Measurements from ENCODE around the gene SMCO2. TPM values are rescaled to one million over a fixed set of nuclear protein-coding genes. Genes with fewer than 3 reads are reported as not detected.
A peak's percentile ranks its signal among the peaks of the same experiment; 100 is the strongest.

The SMCO2 gene
- total and polyA plus RNA-seq, 10 of the 15 experiments (the other 5 are each of a cell fraction or from before 2014, with no cell fraction given), result 0.11 to 2.3 (median 0.67) TPM

GRCh38 chr12:27434673-27435565 is 11.6 kb upstream of the SMCO2 start:
- SMC1A ChIA-PET (ENCODE audit: uncharacterized antibody, unreplicated experiment), result interaction anchor here (0.8 to 3.6 kb wide), 12 partner anchors 9 to 240 kb away, joined by 3 to 16 read pairs (median 4); partner anchors contain the start of gene PPFIBP1
- Histone ChIP-seq H3K9me3 (replicated peaks; ENCODE audit: control insufficient read depth, insufficient read depth, low read length) (no peaks in the 10 kb centered on the region), H3K4me2 (ENCODE audit: control insufficient read depth, insufficient read depth) (no peak overlapping the region), H3K79me2 (ENCODE audit: control insufficient read depth, insufficient read depth, low read length) (no peaks in the 10 kb centered on the region), H3K4me1 (ENCODE audit: control insufficient read depth, insufficient read depth, low read length) (peaks cover 16% of the 10 kb centered on the region), H3K27ac (ENCODE audit: control insufficient read depth, insufficient read depth) (no peak overlapping the region), H3K36me3 (ENCODE audit: control insufficient read depth in 2 of 2, insufficient read depth in 2 of 2, low read length in 1 of 2) (no peaks in the 10 kb centered on the region), H2AFZ (ENCODE audit: control insufficient read depth, low read depth, low read length) (peak overlapping the region; percentile 44), H3K4me3 (no peak overlapping the region), H3K9ac (ENCODE audit: control insufficient read depth, insufficient read depth, low read length) (no peak overlapping the region), H4K20me1 (ENCODE audit: control insufficient read depth, insufficient read depth) (no peaks in the 10 kb centered on the region), H3K27me3 (replicated peaks in 1 of 2; ENCODE audit: control insufficient read depth in 2 of 2, insufficient read depth in 2 of 2, low read length in 1 of 2) (no peaks in the 10 kb centered on the region)
- RAD21 ChIA-PET (ENCODE audit: unreplicated experiment), result interaction anchor here (0.9 to 2.2 kb wide), 5 partner anchors 89 to 272 kb away, joined by 3 to 10 read pairs (median 3); partner anchors contain the start of gene PPFIBP1
- no TSS peak for BruUV-seq (replicated peaks)
- ATAC-seq (peak; percentile 74), DNase-seq (ENCODE audit: low read depth, low spot score) (no peak), FAIRE-seq (no peak)
- WGBS (ENCODE audit: insufficient coverage, insufficient replicate concordance, low lambda C conversion rate, missing lambda C conversion rate), result 72% methylated on average over 5 of the region's 6 CpGs
- intact Hi-C loops (cut with micrococcal nuclease; ENCODE audit: unreplicated experiment) (loop anchor here (1.0 to 2.0 kb wide), 3 partner anchors 90 to 268 kb away; partner anchors contain the start of gene PPFIBP1), in situ Hi-C loops (cut with MboI) (loop anchor here (25.0 kb wide), 1 partner anchor 227 kb away; no protein-coding TSS in a partner anchor)
- POLR2A ChIA-PET, result no interaction called here
- TF ChIP-seq JUNB (IDR thresholded peaks at IDR 0.05), result no peak
- TF ChIP-seq ATF3 (IDR thresholded peaks at IDR 0.05; ENCODE audit: borderline replicate concordance, extremely low read depth, low read depth, low read length), result no peak
- no peak for TF ChIP-seq RELB (IDR thresholded peaks at IDR 0.05; ENCODE audit: low read depth)
- no peak for TF ChIP-seq POU2F2 (IDR thresholded peaks at IDR 0.05; ENCODE audit: borderline replicate concordance, low read depth, low read length)
- TF ChIP-seq CTCF (IDR thresholded peaks at IDR 0.05 in 2 of 3, conservative IDR thresholded peaks at IDR 0.05 in 1 of 3; ENCODE audit: control insufficient read depth in 2 of 3, extremely low read depth in 1 of 3, insufficient read depth in 1 of 3, low read depth in 3 of 3, low read length in 3 of 3), result peak; percentile 46 to 65 (median 51); a peak in 5 of 6 replicates
- TF ChIP-seq SMC3 (IDR thresholded peaks at IDR 0.05; ENCODE audit: borderline replicate concordance, low read length), result peak; percentile 48; the same call in 1 of the 2 replicates
- no peak for TF ChIP-seq PAX8 (IDR thresholded peaks at IDR 0.05)
- no peak for TF ChIP-seq RELA (IDR thresholded peaks at IDR 0.05; ENCODE audit: borderline replicate concordance, partially characterized antibody)
- no peak for TF ChIP-seq CHD4 (IDR thresholded peaks at IDR 0.05)
- TF ChIP-seq RAD21 (IDR thresholded peaks at IDR 0.05; ENCODE audit: insufficient read depth, low read depth, low read length), result peak; percentile 50
- no peak for TF ChIP-seq IRF4 (IDR thresholded peaks at IDR 0.05; ENCODE audit: low read depth, low read length)
- no peak for TF ChIP-seq E4F1 (IDR thresholded peaks at IDR 0.05; ENCODE audit: borderline replicate concordance, partially characterized antibody)
- peak; percentile 53; the same call in 1 of the 2 replicates for TF ChIP-seq YY1 (IDR thresholded peaks at IDR 0.05; ENCODE audit: low read depth, low read length)
- CTCF ChIA-PET, result interaction anchor here (0.7 to 3.9 kb wide), 34 partner anchors 9 to 474 kb away, joined by 3 to 30 read pairs (median 6); partner anchors contain the start of genes PPFIBP1 and SMCO2

Data from GM12878 (cell line).